Measurements from ENCODE around the gene FBN3.
"Not testable (repeated sequence)": the region's sequence is repeated elsewhere in the genome, so short reads cannot be mapped to it uniquely, and the experiment has no call there.

Gene FBN3

DNA sequence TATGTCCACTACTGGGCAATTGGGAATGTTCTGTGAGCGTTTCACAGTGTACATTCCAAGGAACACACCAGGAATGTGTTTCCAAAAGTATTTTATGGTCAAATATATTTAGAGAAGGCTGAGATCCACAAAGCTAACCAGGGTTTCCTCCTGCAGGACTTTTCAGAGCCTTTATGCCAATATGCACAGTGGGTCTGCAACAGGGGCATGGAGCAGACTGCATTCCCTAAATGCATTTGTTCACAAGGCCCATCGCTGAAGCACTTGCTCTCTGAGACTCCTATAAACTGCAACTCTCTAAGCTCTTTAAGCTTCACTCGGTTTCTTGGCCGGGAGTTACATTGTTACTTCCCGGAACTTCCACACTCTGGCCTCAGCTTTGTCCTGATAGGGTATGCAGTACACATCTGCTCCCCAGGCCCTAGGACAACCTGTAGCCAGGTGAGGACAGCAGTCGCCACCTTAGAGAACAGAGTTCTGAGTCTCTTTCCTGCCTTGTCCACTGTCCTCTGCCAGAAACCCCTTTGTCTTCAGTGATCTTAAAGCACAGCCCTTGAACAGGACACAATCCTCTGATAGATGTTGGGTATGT, 33.5 kb downstream of the FBN3 start:
- no peak for DNase-seq

GRCh38 chr19:8113017-8113416, 36.4 kb downstream of the FBN3 start:
- DNase-seq: no peak

- DNase-seq: no peak
Measured at GRCh38 chr19:8111376-8111775, 38.0 kb downstream of the FBN3 start.

DNA sequence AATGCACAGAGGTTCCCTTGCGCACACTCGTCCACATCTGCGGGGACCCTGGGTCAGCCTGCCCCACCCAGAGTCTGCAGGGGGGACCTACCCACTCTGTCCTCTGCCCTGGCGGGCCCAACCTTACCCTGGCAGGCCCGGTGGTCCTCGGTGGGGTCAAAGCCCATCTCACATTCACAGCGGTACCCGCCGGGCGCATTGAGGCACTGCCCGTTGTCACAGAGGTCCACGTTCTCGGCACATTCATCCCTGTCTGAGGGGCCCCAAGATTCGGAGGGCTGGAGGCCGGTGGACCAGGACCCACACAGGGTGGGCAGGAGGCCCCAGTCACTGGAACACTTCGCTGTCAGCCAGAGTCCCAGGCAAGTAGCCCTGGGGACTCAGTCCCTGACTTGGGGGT, 38.5 kb downstream of the FBN3 start:
- DNase-seq: no peak

DNA sequence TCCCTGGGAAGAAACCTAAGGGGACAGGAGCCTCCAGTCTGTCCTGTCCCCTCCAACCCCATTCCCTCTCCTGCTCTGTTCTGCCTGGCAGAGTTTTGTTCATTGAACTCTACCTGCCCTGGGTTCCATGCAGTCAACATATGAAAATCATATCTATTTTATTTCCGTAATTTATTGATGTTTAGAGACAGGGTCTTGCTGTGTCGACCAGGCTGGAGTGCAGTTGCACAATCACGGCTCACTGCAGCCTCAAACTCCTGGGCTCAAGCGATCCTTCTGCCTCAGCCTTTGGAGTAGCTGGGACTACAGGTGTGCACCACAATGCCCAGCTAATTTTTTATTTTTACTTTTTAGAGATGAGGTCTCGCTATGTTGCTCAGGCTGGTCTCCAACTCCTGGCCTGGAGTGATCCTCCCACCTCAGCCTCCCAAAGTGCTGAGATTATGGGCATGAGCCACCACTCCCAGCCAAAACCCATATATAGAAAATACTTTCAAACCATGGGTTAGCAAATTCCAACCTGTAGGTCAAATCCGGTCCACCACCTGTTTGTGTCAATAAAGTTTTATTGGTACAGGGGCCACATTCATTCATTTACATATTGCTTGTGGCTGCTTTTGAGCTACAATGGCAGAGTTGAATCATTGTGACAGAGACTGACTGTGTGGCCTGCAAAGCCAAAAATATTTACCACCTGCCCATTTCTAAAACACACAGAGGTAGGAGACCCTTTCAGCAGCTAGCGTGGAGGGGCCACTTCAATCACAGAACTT, 39.3 kb downstream of the FBN3 start:
- no peak for DNase-seq

DNA sequence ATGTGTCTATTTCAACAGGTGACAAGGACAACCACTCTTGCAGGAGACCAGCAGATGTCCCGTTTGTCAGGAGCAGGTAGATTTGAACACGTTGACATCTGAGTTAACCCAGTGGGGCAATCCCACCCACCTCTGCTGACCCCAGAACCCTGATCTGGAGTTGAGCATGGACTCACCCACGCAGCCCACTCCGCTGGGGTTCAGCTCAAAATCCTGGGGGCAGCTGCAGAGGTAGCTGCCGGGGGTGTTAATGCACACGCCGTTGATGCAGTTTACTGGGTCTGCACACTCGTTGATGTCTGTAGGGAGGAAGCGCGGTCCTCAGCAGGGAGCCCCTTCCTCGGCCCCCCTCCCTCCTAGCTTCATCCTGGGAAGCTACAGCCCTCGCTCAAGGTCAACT, 39.9 kb downstream of the FBN3 start:
- no peak for DNase-seq

DNA sequence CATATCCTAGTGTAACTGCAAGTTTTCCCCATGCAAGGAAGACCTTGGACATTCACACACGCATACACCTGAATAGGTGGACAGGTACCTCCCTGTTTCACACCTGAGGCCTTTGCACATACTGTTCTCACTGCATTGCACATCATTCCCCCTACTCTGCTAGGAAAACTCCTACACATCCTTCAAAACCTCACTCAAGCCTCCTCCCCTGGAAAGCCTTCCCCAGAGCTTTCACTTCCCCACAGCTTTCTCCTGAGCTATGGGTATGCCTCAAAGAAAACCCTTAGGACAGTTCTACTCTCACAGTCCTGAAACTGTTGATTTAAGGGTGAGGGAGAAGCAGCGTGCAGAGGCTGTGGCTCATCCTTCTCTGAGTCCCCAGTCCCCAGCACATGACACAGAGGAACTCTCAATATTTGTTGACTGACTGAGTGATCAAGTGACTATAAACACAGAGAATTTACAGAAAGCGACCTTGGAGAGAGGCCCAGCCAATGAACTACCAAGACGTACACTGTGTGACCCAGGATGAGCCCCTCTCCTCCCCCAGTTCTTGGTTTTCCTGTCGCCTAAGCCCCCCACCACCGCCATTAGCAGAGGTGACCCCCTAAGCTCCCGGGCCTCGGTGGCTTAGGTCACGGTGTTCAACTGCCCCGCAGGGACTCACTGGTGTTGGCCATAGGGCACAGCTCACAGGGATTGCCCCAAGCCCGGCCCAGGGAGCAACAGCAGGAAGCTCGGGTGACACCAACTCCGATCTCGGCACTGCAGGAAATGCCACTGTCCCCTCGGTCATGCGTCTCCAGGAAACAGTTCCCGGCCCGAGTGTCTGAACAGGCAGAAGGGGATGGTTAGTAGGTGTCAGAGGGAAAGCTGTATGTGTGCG, 40.6 kb downstream of the FBN3 start:
- no peak for DNase-seq

- no peak for DNase-seq
Measured at GRCh38 chr19:8107301-8107903, 42.0 kb downstream of the FBN3 start.

DNA sequence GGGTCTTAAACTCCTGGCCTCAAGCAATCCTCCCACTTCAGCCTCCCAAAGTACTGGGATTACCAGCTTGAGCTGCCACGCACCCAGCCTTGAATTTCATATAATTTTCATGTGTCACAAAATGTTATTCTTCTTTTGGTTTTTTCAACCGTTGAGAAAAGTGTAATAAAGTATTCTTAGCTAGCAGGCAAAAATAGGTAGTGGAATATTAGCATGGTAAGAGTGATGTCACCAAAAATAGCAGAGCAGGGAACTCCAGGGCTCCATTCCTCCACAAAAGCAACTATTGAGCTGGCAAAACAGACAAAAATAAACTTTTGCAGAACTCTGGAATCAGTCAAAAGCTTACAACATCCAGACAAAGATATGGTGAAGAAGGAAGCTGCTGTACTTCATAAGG, 43.9 kb downstream of the FBN3 start:
- DNase-seq: no peak

DNA sequence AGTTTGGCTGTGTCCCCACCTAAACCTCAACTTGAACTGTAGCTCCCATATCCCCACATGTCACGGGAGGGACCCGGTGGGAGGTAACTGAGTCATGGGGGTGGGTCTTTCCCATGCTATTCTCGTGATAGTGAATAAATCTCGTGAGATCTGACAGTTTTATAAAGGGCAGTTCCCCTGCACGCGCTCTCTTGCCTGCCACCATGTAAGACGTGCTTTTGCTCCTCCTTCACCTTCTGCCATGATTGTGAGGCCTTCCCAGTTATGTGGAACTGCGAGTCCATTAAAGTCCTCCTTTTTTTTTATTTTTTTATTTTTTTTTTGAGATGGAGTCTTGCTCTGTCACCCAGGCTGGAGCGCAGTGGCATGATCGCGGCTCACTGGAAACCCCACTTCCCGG, 47.5 kb downstream of the FBN3 start:
- DNase-seq: not testable (repeated sequence)

- no peak for DNase-seq
Measured at GRCh38 chr19:8101311-8101710, 48.1 kb downstream of the FBN3 start.

DNA sequence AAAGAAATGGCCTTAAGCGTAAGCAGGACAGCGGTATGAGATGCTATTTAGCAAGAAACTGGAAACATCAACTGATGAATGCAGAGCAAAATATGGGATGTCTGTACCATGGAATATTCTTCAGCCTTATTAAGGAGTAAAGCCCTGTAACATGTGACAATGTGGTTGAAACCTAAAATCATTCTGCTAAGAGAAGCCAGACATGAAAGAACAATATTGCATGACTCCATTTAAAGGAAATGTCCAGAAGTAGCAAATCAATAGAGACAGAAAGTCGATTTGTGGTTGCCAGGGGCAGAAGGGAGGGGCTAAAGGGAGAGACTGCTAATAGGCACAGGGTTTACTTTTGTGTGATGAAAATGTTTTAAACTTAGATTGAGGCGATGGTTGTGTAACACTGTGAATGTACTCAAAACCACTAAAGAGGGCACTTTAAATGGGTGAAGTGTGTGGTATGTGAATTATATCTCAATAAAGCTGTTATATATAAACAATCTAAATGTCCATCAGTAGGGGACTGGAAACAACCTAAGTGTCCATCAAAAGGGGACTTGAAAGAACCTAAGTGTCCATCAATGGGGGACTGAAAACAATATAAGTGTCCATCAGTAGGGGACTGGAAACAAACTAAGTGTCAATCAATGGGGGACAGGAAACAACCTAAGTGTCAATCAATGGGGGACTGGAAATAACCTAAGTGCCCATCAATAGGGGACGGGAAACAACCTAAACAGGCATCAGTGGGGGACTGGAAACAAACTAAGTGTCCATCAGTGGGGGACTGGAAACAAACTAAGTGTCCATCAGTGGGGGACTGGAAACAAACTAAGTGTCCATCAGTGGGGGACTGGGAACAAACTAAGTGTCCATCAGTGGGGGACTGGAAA, 51.5 kb downstream of the FBN3 start:
- DNase-seq: no peak

DNA sequence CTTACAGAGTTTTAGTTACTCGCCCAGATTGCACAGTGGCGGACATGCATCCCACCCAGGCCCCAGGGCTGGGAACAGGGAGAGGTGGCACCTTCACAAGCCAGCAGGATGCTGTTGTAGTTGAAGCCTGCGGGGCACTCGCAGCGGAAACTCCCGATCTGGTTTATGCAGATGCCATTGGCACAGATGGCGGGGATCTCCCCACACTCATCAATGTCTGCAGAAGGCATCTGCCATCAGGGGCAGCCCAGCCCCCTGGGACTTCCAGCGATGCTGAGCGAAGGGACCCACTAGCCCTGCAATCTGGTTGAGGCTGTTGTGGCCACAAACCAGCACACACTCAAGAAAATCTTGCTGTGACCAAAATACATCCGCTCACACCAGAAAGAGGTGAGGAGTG, 52.2 kb downstream of the FBN3 start:
- no peak for DNase-seq

GRCh38 chr19:8096071-8096470, 53.3 kb downstream of the FBN3 start:
- DNase-seq: peak; percentile 34

DNA sequence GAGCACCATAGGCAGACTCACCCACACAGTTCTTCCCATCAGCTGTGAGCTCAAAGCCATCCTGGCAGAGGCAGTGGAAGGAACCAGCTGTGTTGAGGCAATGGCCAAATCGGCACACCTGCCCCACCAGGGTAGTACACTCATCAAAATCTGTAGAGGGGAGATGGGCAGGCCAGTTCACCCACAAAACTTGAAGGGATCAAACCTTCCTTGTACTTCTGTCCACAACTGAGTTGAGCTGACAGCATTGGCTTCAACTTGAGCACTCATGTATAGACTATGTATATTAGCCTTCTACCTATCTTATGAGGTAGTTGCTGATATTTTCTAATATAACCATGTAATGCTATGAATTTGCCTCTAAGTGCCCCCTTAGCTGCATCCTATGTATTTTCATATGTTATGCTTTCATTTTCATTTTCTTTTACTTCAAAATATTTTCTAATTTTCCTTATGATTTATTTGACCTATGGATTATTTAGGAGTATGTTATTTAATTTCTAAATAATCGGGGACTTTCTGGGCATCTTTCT, 54.0 kb downstream of the FBN3 start:
- no peak for DNase-seq

- no peak for DNase-seq
Measured at GRCh38 chr19:8094336-8094735, 55.1 kb downstream of the FBN3 start.

- no peak for DNase-seq
Measured at GRCh38 chr19:8093740-8094139, 55.7 kb downstream of the FBN3 start.

DNA sequence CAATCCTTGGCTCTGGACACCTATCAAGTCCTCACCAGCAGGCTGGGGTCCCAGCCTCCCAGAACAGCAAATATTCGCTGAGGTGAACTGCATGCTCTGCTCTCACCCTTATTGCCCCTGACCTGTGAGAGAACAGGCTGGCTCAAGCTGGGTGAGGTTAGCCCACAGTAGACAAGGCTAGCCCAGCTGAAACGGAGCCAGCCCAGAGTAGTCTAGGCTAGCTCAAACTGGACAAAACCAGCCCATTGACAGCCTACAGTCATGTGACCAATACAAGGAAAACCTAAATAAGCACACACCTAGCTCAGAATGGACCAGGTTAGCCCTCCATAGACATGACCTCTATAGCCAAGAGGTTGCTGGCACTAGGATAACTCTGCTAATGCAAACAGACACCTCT, 58.4 kb downstream of the FBN3 start:
- DNase-seq: no peak

GRCh38 chr19:8089664-8090601, 59.5 kb downstream of the FBN3 start:
- DNase-seq: no peak

DNA sequence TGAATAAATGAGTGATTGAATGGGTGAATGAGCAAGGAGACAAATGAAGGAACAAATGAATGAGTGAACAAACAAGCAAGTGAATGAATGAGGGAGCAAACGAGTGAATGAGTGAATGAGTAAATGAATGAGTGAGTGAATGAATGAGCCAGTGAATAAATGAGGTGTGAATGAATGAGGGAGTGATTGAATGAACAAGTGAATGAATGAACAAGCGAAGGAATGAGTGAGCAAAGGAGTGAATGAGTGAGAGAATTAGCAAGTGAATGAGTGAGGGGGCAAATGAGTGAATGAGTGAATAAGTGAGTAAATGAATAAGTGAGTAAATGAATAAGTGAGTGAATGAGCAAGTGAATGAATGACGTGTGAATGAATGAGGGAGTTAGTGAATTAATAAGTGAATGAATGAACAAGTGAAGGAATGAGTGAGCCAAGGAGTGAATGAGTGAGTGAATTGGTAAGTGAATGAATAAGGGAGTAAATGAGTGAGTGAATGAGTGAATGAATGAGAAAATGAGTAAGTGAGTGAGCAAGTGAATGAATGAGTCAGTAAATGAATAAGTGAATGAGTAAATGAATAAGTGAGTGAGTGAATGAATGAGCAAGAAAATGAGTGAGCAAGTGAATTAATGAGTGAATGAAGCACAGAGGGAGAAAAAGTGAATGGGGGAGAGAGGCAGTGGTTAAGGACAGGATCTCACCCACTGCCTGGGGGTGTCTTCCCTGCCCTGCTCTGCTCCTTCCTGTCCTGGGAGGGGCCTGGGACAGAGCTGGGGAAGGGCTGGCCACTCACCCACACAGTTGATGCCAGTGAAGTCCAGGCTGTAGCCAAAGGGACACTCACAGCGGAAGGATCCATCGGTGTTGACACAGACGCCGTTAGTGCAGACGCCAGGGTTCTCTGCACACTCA, 60.4 kb downstream of the FBN3 start:
- DNase-seq: no peak
